Renal cortical epithelial cell (primary cell): ENCODE measurements around the gene ARL9. TPM values are rescaled to one million over a fixed set of nuclear protein-coding genes. Genes with fewer than 3 reads are reported as not detected.

Experiments
- DNase-seq: peaks from one replicate; pipeline ENCODE4 v3.0.0-alpha.2; 2011; ENCODE audit warnings: low read depth
- total RNA-seq: library from RNA; depleted of rRNA; stranded (reverse); fragments of >200 nt; gene quantifications from 2 replicates; pipeline ENCODE4 v1.2.3, GENCODE V29; 2014

The ARL9 gene
- total RNA-seq, 1 donor from 2014 or later: 0.40 TPM

DNA sequence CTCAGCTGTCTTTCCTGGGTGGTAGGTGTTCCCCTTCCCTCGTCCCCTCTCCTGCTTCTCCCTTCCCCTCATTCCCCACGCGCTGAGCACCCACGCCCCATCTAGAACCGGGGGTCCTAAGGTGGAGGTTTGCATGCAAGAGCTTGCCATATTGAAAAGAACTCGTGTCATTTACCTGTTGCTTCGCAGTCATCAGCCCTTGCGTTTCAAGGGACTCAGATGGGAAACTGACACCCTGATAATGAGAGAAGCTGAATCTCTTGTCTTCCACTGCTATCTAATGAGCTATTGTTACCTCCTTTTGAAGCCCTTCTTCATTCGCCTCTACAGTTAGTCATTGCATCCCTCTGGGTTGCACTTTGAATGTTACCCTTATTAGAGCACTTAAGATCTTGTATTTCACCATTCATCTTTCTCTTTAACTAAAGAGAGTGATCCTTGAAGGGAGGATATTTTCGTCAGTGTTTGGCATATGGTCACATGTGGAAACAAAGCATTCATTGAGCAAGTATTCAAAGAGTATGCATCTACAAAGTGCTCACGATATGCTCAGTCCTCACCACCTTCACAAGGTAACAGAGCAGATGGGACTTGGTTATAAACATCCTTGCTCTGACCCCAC is 25.7 kb downstream of the ARL9 start:
- no peak for DNase-seq

DNA sequence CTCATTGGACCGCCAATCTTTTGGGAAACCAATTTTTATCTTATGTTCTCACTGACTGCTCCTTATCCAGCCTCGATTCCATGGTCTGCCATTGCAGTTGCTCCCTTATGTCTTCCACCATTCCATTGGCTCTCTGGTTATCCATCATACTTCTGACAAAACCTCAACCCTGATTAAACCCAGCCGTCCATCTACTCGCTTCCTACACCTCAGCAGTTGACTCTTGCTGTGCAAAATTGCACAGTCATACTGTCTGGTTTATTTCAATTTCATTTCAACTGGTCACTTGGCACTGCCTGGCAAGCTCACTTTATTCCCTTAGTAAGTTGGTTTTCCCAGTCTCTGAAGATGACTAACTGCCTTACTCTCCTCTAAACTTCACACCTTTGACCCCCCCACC is 26.2 kb downstream of the ARL9 start:
- DNase-seq: no peak

DNA sequence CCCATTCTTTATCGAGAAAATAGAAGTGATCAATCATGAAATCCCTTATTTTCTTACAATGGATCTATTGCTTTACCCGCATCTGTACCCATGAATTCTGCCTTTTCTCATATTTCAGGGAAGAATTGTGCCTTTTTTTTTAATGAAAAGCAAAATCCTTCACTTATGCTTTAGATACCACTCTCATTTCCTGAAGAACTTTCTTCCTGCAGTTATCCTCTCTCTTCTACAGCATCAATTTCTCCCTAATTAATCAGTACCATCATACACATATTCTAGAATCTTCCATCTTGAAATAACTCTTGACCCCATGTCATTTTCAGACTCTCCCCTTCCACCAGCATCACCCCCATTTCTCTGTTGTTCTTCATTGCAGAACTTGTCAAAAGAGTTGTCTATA is 26.6 kb downstream of the ARL9 start:
- DNase-seq: no peak

- no peak for DNase-seq
Observed at GRCh38 chr4:56535915-56536314, 30.3 kb downstream of the ARL9 start.

- DNase-seq: no peak
Observed at GRCh38 chr4:56537147-56537546, 31.6 kb downstream of the ARL9 start.

- no peak for DNase-seq
Observed at GRCh38 chr4:56540826-56541225, 35.2 kb downstream of the ARL9 start.

DNA sequence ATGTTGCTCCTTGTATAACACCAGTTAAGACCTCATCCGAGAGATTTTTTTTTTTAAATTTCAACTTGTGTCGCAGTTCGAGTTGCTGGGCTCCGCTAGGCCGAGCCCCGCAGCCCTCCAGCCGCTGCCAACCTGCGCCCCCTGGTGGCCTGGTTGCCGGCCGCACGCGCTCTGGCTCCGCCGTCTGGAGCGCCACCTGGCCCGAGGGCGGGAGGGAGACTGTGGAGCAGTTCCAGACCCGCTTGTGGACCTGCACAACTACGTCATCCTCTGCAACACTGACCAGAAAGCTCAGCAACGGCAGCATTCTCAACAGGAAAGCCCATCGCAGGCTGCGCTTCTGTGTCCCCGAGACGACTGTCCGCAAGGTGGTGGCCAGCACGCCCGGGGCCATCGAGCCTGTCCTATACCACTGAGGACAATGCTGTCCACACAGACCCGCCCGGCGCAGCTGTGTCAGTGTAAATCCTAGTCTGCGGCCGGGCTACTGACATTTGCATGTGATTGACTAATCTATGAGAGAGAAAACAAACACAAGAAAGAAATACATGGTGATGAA is 39.1 kb downstream of the ARL9 start:
- DNase-seq: peak; percentile 57

GRCh38 chr4:56550642-56551041 is 45.1 kb downstream of the ARL9 start:
- DNase-seq: no peak

DNA sequence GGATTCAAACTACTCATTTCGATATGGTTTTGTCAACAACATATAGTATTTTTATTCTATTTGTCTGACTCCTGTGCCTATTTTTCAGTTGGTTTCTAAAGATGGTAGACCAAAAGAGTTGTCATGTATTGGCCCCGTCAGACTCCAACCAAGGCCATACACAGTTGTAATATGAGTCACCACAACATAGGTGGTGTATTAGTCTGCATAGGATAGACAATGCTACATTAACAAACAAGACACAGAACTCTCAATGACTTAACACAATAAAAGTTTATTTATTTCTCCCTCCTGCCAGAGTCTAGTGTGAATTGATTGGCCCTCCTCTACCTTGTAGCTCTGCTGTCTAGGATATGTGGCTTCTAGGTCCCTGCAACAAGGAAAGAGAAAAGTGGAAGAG is 45.9 kb downstream of the ARL9 start:
- no peak for DNase-seq

DNA sequence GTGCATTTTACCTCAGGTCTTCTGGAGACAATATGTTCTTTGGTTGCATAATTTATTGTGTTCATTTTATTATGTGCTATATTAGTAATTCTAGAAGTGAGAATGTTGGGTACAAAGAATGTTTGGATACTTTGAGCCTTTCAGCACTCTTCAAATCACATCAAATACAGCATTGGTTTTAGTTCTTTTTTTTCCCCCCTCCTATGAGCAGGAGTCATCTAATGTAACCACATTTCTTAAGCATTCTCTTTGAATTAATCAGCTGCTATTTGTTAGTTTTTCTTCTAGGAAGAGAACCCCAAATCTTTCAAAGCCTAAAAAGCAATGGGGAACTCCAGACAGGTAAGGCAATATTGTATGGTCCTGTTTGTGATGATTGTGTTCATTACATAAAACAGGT is 46.7 kb downstream of the ARL9 start:
- DNase-seq: no peak

DNA sequence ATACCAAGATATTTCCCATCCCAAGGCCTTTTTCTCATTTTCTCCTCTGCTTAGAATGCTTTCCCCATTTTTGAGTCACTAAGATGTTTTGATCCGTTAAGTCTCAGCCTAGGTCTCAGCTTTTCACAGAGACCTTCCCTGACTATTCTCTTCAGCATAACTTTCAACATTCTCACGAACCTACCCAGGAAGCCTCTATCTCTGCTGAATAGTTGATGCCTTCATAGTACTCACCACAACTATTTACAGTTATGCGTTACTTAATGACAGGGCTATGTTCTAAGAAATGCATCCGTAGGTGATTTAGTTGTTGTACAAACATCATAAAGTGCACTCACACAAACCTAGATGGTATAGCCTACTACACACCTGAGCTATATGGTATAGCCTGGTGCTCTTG is 64.5 kb downstream of the ARL9 start:
- no peak for DNase-seq

Other genes with a start within 250 kb of the ARL9 start
- 14.8 and 24.1 TPM in 2 replicates for gene AASDH, start 118.3 kb upstream of the ARL9 start, total RNA-seq
- gene PPAT, start 70.2 kb upstream of the ARL9 start, total RNA-seq: 36.5 and 39.2 TPM in 2 replicates
- gene PAICS, start 69.5 kb upstream of the ARL9 start, total RNA-seq: 62.7 and 137 TPM in 2 replicates
- 69.8 and 125 TPM in 2 replicates for gene SRP72, start 38.2 kb upstream of the ARL9 start, total RNA-seq
- gene HOPX, start 175.5 kb downstream of the ARL9 start, total RNA-seq: 1.2 and 7.5 TPM in 2 replicates